PFSK-1 (cell line): ENCODE data around the gene GRAMD2B.

Source experiments
- FOXP2 ChIP-seq: optimal IDR thresholded peaks from 2 replicates; pipeline ENCODE3; 2011; ENCODE audit warnings: borderline replicate concordance, control low read depth, inconsistent platforms; ENCODE audit not compliant: insufficient read depth; ENCODE audit errors: extremely low read length, extremely low read depth
- POLR2AphosphoS5 ChIP-seq: IDR thresholded peaks from 2 replicates; pipeline ENCODE4 v1.6.1; 2012; ENCODE audit warnings: low read depth, mild to moderate bottlenecking, control low read depth, low read length, moderate library complexity
- SIN3A ChIP-seq: IDR thresholded peaks from 2 replicates; pipeline ENCODE4 v1.6.1; 2012; ENCODE audit warnings: mild to moderate bottlenecking, low read length, moderate library complexity, borderline replicate concordance; ENCODE audit not compliant: insufficient read depth
- TAF1 ChIP-seq: IDR thresholded peaks from 2 replicates; pipeline ENCODE4 v1.6.1; 2012; ENCODE audit warnings: low read length, control low read depth, borderline replicate concordance; ENCODE audit not compliant: insufficient read depth
- TF ChIP-seq, protein P1 (sequence below), 2 experiments: IDR thresholded peaks; 2 replicates each; pipeline versions ENCODE4 v1.6.1 to v1.8.0; 2011 to 2012; ENCODE audit warnings: low read depth in 2 of 2, low read length in 2 of 2, control low read depth in 1 of 2, inconsistent platforms in 1 of 2, mild to moderate bottlenecking in 1 of 2, moderate library complexity in 1 of 2; ENCODE audit not compliant: insufficient read depth in 1 of 2

DNA sequence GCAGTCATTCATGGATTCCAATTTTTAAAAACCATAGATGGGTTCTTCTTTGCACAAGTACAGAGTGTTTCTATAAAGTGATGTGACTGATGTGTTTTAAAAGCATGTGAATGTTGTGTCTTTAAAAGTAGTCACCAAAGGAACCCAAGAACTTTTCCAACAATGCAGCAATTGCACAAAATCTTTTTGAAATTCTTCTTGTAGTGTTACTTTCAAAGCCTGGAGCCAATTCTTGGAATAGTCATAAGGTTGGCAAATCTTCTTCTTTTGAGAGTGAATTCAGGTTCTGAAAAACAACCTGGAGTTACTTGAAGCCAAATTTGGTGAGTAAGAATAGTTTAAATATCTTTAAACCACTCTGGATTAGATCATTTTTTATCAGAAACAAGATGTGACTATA lies 10.5 kb downstream of the GRAMD2B start:
- TF ChIP-seq SIN3A (no peak), POLR2AphosphoS5 (no peak), TAF1 (no peak), FOXP2 (no peak)
- TF ChIP-seq, protein P1, sequence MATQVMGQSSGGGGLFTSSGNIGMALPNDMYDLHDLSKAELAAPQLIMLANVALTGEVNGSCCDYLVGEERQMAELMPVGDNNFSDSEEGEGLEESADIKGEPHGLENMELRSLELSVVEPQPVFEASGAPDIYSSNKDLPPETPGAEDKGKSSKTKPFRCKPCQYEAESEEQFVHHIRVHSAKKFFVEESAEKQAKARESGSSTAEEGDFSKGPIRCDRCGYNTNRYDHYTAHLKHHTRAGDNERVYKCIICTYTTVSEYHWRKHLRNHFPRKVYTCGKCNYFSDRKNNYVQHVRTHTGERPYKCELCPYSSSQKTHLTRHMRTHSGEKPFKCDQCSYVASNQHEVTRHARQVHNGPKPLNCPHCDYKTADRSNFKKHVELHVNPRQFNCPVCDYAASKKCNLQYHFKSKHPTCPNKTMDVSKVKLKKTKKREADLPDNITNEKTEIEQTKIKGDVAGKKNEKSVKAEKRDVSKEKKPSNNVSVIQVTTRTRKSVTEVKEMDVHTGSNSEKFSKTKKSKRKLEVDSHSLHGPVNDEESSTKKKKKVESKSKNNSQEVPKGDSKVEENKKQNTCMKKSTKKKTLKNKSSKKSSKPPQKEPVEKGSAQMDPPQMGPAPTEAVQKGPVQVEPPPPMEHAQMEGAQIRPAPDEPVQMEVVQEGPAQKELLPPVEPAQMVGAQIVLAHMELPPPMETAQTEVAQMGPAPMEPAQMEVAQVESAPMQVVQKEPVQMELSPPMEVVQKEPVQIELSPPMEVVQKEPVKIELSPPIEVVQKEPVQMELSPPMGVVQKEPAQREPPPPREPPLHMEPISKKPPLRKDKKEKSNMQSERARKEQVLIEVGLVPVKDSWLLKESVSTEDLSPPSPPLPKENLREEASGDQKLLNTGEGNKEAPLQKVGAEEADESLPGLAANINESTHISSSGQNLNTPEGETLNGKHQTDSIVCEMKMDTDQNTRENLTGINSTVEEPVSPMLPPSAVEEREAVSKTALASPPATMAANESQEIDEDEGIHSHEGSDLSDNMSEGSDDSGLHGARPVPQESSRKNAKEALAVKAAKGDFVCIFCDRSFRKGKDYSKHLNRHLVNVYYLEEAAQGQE (IDR thresholded peaks at IDR 0.05; ENCODE audit: insufficient read depth in 1 of 2, low read depth in 2 of 2, low read length in 2 of 2) = no peak
